Common myeloid progenitor, CD34-positive (primary cell): ENCODE results near the gene OR8B4. TPM values are rescaled to one million over a fixed set of nuclear protein-coding genes. Genes with fewer than 3 reads are reported as not detected.

Source experiments
- CTCF ChIA-PET: fragments of 350-600 bp; sonication (Branson Sonifier 250); formaldehyde crosslinking; loops from one replicate; lab custom pipeline; 2021; ENCODE audit warnings: antibody characterized with exemption; lab: Charles Lee
- POLR2A ChIA-PET: fragments of 350-600 bp; sonication (Branson Sonifier 250); formaldehyde crosslinking; loops from one replicate; lab custom pipeline; 2021; ENCODE audit warnings: antibody characterized with exemption; lab: Charles Lee
- DNase-seq, 3 donors: peaks; one replicate each; pipeline versions ENCODE4 v3.0.0 to v3.0.0-alpha.2; 2013
- H3K27ac ChIP-seq, 2 experiments: 1 replicate in 1 of 2; 2 replicates in 1 of 2; pipeline ENCODE4 v1.7.0; 2013; ENCODE audit warnings: inconsistent platforms in 2 of 2, low read length in 2 of 2, mild to moderate bottlenecking in 2 of 2, low read depth in 1 of 2, moderate library complexity in 1 of 2; ENCODE audit not compliant: severe bottlenecking in 2 of 2, insufficient read depth in 1 of 2, poor library complexity in 1 of 2
- H3K27me3 ChIP-seq, 5 experiments: replicated peaks in 2 of 5; 1 replicate in 3 of 5; 2 replicates in 2 of 5; pipeline versions ENCODE4 v1.6.1 to v1.7.0; 2013; ENCODE audit warnings: low read length in 4 of 5, mild to moderate bottlenecking in 2 of 5, moderate library complexity in 2 of 5, inconsistent platforms in 1 of 5; ENCODE audit not compliant: insufficient read depth in 5 of 5, control insufficient read depth in 4 of 5
- H3K36me3 ChIP-seq, 4 experiments: 1 replicate in 2 of 4; 2 replicates in 2 of 4; pipeline versions ENCODE4 v1.6.1 to v1.7.0; 2013; ENCODE audit warnings: low read length in 3 of 4, control low read depth in 1 of 4, mild to moderate bottlenecking in 1 of 4; ENCODE audit not compliant: control insufficient read depth in 4 of 4, insufficient read depth in 4 of 4
- H3K4me1 ChIP-seq, 4 experiments: 1 replicate in 3 of 4; 2 replicates in 1 of 4; pipeline versions ENCODE4 v1.6.1 to v1.7.1; 2013; ENCODE audit warnings: low read length in 3 of 4, mild to moderate bottlenecking in 3 of 4, control low read depth in 1 of 4, inconsistent platforms in 1 of 4, moderate library complexity in 1 of 4; ENCODE audit not compliant: control insufficient read depth in 4 of 4, insufficient read depth in 4 of 4; ENCODE audit errors: control extremely low read depth in 1 of 4
- H3K4me3 ChIP-seq, 7 experiments: 1 replicate in 4 of 7; 2 replicates in 3 of 7; pipeline versions ENCODE4 v1.5.1 to v1.7.0; 2013; ENCODE audit warnings: mild to moderate bottlenecking in 7 of 7, low read length in 6 of 7, moderate library complexity in 6 of 7, inconsistent platforms in 2 of 7, low read depth in 2 of 7, control low read depth in 1 of 7; ENCODE audit not compliant: insufficient read depth in 4 of 7, control insufficient read depth in 1 of 7; ENCODE audit errors: extremely low read depth in 1 of 7
- H3K9me3 ChIP-seq, 5 experiments: 1 replicate in 4 of 5; 2 replicates in 1 of 5; pipeline versions ENCODE4 v1.6.1 to v1.7.1; 2013; ENCODE audit warnings: low read length in 4 of 5, mild to moderate bottlenecking in 2 of 5, inconsistent platforms in 1 of 5, low read depth in 1 of 5, moderate library complexity in 1 of 5; ENCODE audit not compliant: control insufficient read depth in 4 of 5, insufficient read depth in 2 of 5; ENCODE audit errors: control extremely low read depth in 1 of 5
- WGBS: methylation state at CpG from one replicate; pipeline ENCODE4 v1.1.5; 2013; ENCODE audit not compliant: insufficient coverage; 5-methylcytosine and 5-hydroxymethylcytosine counted together
- polyA plus RNA-seq: library from polyadenylated mRNA; unstranded; fragments of 120-200 nt; gene quantifications from one replicate; pipeline ENCODE4 v1.2.1, GENCODE V29; 2013

OR8B4 gene
- polyA plus RNA-seq = not detected

GRCh38 chr11:124424384-124424921 lies at the start of gene OR8B4:
OR8B4 (minus strand) TSS chr11:124424871; CDS start chr11:124424871, 0 bp downstream.
- ChIA-PET CTCF (interaction anchor here (0.7 to 1.9 kb wide), 2 partner anchors 9 to 160 kb away, joined by 6 read pairs; no protein-coding TSS in a partner anchor), POLR2A (no interaction called here)
- 100% methylated on average over 1 of the region's 2 CpGs for WGBS
- Histone ChIP-seq H3K4me1 (no peaks in the 10 kb centered on the region), H3K4me3 (no peak within 1 kb of the TSS), H3K27me3 (peaks cover 0 to 21% (median 9%) of the 10 kb centered on the region in 5 experiments), H3K9me3 (no peaks in the 10 kb centered on the region), H3K36me3 (no peaks in the 10 kb centered on the region), H3K27ac (no peak within 1 kb of the TSS)
- DNase-seq = no peak

GRCh38 chr11:124474079-124474478 lies 49.4 kb upstream of the OR8B4 start:
- CTCF ChIA-PET = no interaction called here

GRCh38 chr11:124473476-124473875 lies 48.8 kb upstream of the OR8B4 start:
- Histone ChIP-seq H3K4me1 (peaks cover 0 to 6% (median 2%) of the 10 kb centered on the region in 4 experiments), H3K27ac (no peak overlapping the region), H3K36me3 (no peaks in the 10 kb centered on the region), H3K4me3 (no peak overlapping the region), H3K27me3 (peaks cover 0 to 22% (median 2%) of the 10 kb centered on the region in 5 experiments), H3K9me3 (no peaks in the 10 kb centered on the region)
- CTCF ChIA-PET = no interaction called here
- DNase-seq = peak in 1 of 3 donors; percentile 8
- POLR2A ChIA-PET = no interaction called here
- no CpG with 5 or more reads among the region's 1 CpG for WGBS

More at GRCh38 chr11:124474079-124474478, 49.4 kb upstream of the OR8B4 start:
- Histone ChIP-seq H3K4me3 (no peak overlapping the region), H3K27me3 (peaks cover 0 to 20% (median 2%) of the 10 kb centered on the region in 5 experiments), H3K27ac (no peak overlapping the region), H3K36me3 (no peaks in the 10 kb centered on the region), H3K4me1 (peaks cover 0 to 6% (median 2%) of the 10 kb centered on the region in 4 experiments), H3K9me3 (no peaks in the 10 kb centered on the region)
- WGBS = no CpG with 5 or more reads among the region's 1 CpG
- DNase-seq = peak in 2 of 3 donors; percentile 36 to 44
- POLR2A ChIA-PET = no interaction called here

- CTCF ChIA-PET = interaction anchor here (0.6 to 1.4 kb wide), 2 partner anchors 69 to 148 kb away, joined by 3 read pairs; no protein-coding TSS in a partner anchor
- peaks cover 0 to 29% (median 8%) of the 10 kb centered on the region in 5 experiments for H3K27me3 ChIP-seq
- POLR2A ChIA-PET = interaction anchor here (1.1 kb wide), 1 partner anchor 51 kb away, joined by 5 read pairs; no protein-coding TSS in a partner anchor
- DNase-seq = no peak
- H3K4me3 ChIP-seq = no peak overlapping the region
- no peaks in the 10 kb centered on the region for H3K9me3 ChIP-seq
- WGBS = 95% methylated on average over 8 of the region's 11 CpGs
- no peak overlapping the region for H3K27ac ChIP-seq
- H3K36me3 ChIP-seq = no peaks in the 10 kb centered on the region
- peaks cover 0 to 6% (median 2%) of the 10 kb centered on the region in 4 experiments for H3K4me1 ChIP-seq
Measured at GRCh38 chr11:124470561-124471227, 46.0 kb upstream of the OR8B4 start.

- H3K4me1 ChIP-seq = peaks cover 0 to 3% (median under 1%) of the 10 kb centered on the region in 4 experiments
- H3K9me3 ChIP-seq = no peaks in the 10 kb centered on the region
- CTCF ChIA-PET = no interaction called here
- H3K27ac ChIP-seq = no peak overlapping the region
- 89% methylated on average over 7 of the region's 8 CpGs for WGBS
- H3K36me3 ChIP-seq = no peaks in the 10 kb centered on the region
- POLR2A ChIA-PET = interaction anchor here (0.5 kb wide), 1 partner anchor 38 kb away, joined by 3 read pairs; no protein-coding TSS in a partner anchor
- DNase-seq = no peak
- H3K4me3 ChIP-seq = no peak overlapping the region
- peaks cover 0 to 23% (median 6%) of the 10 kb centered on the region in 5 experiments for H3K27me3 ChIP-seq
Measured at GRCh38 chr11:124467381-124467927, 42.8 kb upstream of the OR8B4 start.

GRCh38 chr11:124465368-124465767 lies 40.7 kb upstream of the OR8B4 start:
- H3K36me3 ChIP-seq = no peaks in the 10 kb centered on the region
- H3K4me1 ChIP-seq = peaks cover 0 to 5% (median 1%) of the 10 kb centered on the region in 4 experiments
- CTCF ChIA-PET = no interaction called here
- WGBS = 98% methylated on average over 4 of the region's 4 CpGs
- DNase-seq = no peak
- H3K9me3 ChIP-seq = no peaks in the 10 kb centered on the region
- POLR2A ChIA-PET = no interaction called here
- H3K4me3 ChIP-seq = no peak overlapping the region
- peaks cover 0 to 21% (median 6%) of the 10 kb centered on the region in 5 experiments for H3K27me3 ChIP-seq
- H3K27ac ChIP-seq = no peak overlapping the region
